MM.1S (cell line): ENCODE measurements around the gene TSPAN12.

Experiments used
- DNase-seq: peaks from one replicate; pipeline ENCODE4 v3.0.0-alpha.2; 2015
- H2AFZ ChIP-seq: fragments of 300-600 bp; sonication (generic); 2 replicates; pipeline ENCODE4 v1.6.0; 2016; ENCODE audit warnings: antibody characterized with exemption, low read length
- H3F3A ChIP-seq: fragments of 300-600 bp; sonication (generic); 2 replicates; pipeline ENCODE4 v1.6.1; 2016; ENCODE audit warnings: mild to moderate bottlenecking, antibody characterized with exemption, low read length, moderate library complexity, mixed read lengths; ENCODE audit not compliant: insufficient read depth
- H3K27ac ChIP-seq: fragments of 300-600 bp; sonication (generic); 2 replicates; pipeline ENCODE4 v1.5.1; 2016; ENCODE audit warnings: mild to moderate bottlenecking, low read length
- H3K27me3 ChIP-seq: fragments of 300-600 bp; sonication (generic); replicated peaks from 2 replicates; pipeline ENCODE4 v1.6.0; 2016; ENCODE audit warnings: low read length; ENCODE audit not compliant: insufficient read depth
- H3K36me3 ChIP-seq: fragments of 300-600 bp; sonication (generic); replicated peaks from 2 replicates; pipeline ENCODE4 v1.6.1; 2016; ENCODE audit warnings: mild to moderate bottlenecking, low read length, mixed read lengths; ENCODE audit not compliant: insufficient read depth
- H3K4me1 ChIP-seq: fragments of 300-600 bp; sonication (generic); 2 replicates; pipeline ENCODE4 v1.6.1; 2016; ENCODE audit warnings: low read length, mixed read lengths
- H3K4me2 ChIP-seq: fragments of 300-600 bp; sonication (generic); 2 replicates; pipeline ENCODE4 v1.6.0; 2016; ENCODE audit warnings: low read depth, low read length
- H3K4me3 ChIP-seq: fragments of 300-600 bp; sonication (generic); 2 replicates; pipeline ENCODE4 v1.5.1; 2016; ENCODE audit warnings: low read length, mixed read lengths
- H3K79me2 ChIP-seq: fragments of 300-600 bp; sonication (generic); 2 replicates; pipeline ENCODE4 v1.6.1; 2016; ENCODE audit warnings: mixed run types, low read length, mixed read lengths
- H3K9ac ChIP-seq: fragments of 300-600 bp; sonication (generic); 2 replicates; pipeline ENCODE4 v1.6.1; 2016; ENCODE audit warnings: low read length, mixed read lengths
- H3K9me2 ChIP-seq: fragments of 300-600 bp; sonication (generic); replicated peaks from 2 replicates; pipeline ENCODE4 v1.6.1; 2016; ENCODE audit warnings: mild to moderate bottlenecking, low read length, mixed read lengths; ENCODE audit not compliant: insufficient read depth
- H3K9me3 ChIP-seq: fragments of 300-600 bp; sonication (generic); replicated peaks from 2 replicates; pipeline ENCODE4 v1.6.1; 2016; ENCODE audit warnings: mild to moderate bottlenecking, low read length, mixed read lengths; ENCODE audit not compliant: insufficient read depth
- H4K20me1 ChIP-seq: fragments of 300-600 bp; sonication (generic); 2 replicates; pipeline ENCODE4 v1.6.1; 2016; ENCODE audit warnings: mild to moderate bottlenecking, low read length, moderate library complexity, mixed read lengths; ENCODE audit not compliant: insufficient read depth
- EZH2 ChIP-seq: fragments of 300-600 bp; sonication (generic); optimal IDR thresholded peaks from 2 replicates; pipeline ENCODE3; 2017; ENCODE audit warnings: low read depth, mild to moderate bottlenecking, antibody characterized with exemption, low read length, mixed read lengths
- EZH2phosphoT487 ChIP-seq: fragments of 300-600 bp; sonication (generic); IDR thresholded peaks from 2 replicates; pipeline ENCODE4 v1.6.1; 2018; ENCODE audit warnings: antibody characterized with exemption, low read length
- TF ChIP-seq, protein P1 (sequence below): fragments of 300-600 bp; sonication (generic); IDR thresholded peaks from 2 replicates; pipeline ENCODE4 v1.5.1; 2016; ENCODE audit warnings: antibody characterized with exemption, low read length, mixed read lengths

TSPAN12 gene

GRCh38 chr7:120760851-120761250 lies 97.1 kb downstream of the TSPAN12 start:
- Histone ChIP-seq H3K9me2 (no peaks in the 10 kb centered on the region), H3K4me2 (no peak overlapping the region), H4K20me1 (no peaks in the 10 kb centered on the region), H3K4me1 (no peaks in the 10 kb centered on the region), H2AFZ (no peak overlapping the region), H3K79me2 (no peaks in the 10 kb centered on the region), H3K9ac (no peak overlapping the region), H3K27me3 (no peaks in the 10 kb centered on the region), H3K27ac (no peak overlapping the region), H3K9me3 (no peaks in the 10 kb centered on the region), H3K4me3 (no peak overlapping the region), H3K36me3 (no peaks in the 10 kb centered on the region), H3F3A (no peaks in the 10 kb centered on the region)
- no peak for TF ChIP-seq EZH2phosphoT487
- TF ChIP-seq EZH2: no peak
- TF ChIP-seq, protein P1, sequence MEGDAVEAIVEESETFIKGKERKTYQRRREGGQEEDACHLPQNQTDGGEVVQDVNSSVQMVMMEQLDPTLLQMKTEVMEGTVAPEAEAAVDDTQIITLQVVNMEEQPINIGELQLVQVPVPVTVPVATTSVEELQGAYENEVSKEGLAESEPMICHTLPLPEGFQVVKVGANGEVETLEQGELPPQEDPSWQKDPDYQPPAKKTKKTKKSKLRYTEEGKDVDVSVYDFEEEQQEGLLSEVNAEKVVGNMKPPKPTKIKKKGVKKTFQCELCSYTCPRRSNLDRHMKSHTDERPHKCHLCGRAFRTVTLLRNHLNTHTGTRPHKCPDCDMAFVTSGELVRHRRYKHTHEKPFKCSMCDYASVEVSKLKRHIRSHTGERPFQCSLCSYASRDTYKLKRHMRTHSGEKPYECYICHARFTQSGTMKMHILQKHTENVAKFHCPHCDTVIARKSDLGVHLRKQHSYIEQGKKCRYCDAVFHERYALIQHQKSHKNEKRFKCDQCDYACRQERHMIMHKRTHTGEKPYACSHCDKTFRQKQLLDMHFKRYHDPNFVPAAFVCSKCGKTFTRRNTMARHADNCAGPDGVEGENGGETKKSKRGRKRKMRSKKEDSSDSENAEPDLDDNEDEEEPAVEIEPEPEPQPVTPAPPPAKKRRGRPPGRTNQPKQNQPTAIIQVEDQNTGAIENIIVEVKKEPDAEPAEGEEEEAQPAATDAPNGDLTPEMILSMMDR: no peak
- no peak for DNase-seq

GRCh38 chr7:120760050-120760449 lies 97.9 kb downstream of the TSPAN12 start:
- Histone ChIP-seq H3K9me2 (no peaks in the 10 kb centered on the region), H3K27me3 (no peaks in the 10 kb centered on the region), H3K79me2 (no peaks in the 10 kb centered on the region), H4K20me1 (no peaks in the 10 kb centered on the region), H3K27ac (no peak overlapping the region), H2AFZ (no peak overlapping the region), H3K4me2 (no peak overlapping the region), H3K9me3 (no peaks in the 10 kb centered on the region), H3K36me3 (no peaks in the 10 kb centered on the region), H3K9ac (no peak overlapping the region), H3F3A (no peaks in the 10 kb centered on the region), H3K4me1 (no peaks in the 10 kb centered on the region), H3K4me3 (no peak overlapping the region)
- TF ChIP-seq EZH2: no peak
- no peak for TF ChIP-seq EZH2phosphoT487
- no peak for DNase-seq

- TF ChIP-seq EZH2: no peak
- TF ChIP-seq EZH2phosphoT487: no peak
- TF ChIP-seq, protein P1: no peak
- Histone ChIP-seq H3K4me1 (no peaks in the 10 kb centered on the region), H3K36me3 (no peaks in the 10 kb centered on the region), H3K9me2 (no peaks in the 10 kb centered on the region), H3K4me3 (no peak overlapping the region), H3F3A (no peaks in the 10 kb centered on the region), H3K27me3 (no peaks in the 10 kb centered on the region), H3K9ac (no peak overlapping the region), H3K9me3 (no peaks in the 10 kb centered on the region), H3K79me2 (no peaks in the 10 kb centered on the region), H3K4me2 (no peak overlapping the region), H3K27ac (no peak overlapping the region), H4K20me1 (no peaks in the 10 kb centered on the region), H2AFZ (no peak overlapping the region)
- no peak for DNase-seq
Measured at GRCh38 chr7:120743128-120743527, 114.8 kb downstream of the TSPAN12 start.

DNA sequence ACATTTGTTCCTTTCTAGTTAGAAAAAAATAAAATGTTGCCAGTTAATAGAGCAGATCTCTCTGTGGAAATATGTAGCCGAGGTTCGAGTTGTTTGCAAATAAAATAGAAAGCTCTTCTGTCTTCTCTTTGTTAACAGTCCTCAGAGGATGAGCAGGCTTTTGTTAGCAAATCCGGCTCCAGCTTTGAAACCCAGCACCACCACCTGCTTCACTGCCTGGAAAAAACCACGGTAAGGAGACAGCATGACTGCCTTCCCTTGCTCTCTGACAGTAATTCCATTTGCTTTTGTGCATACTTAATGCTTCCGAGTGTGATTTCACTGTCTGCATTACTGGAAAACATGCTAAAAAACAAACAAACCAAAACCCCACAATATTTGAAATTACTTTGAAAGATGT lies 115.6 kb downstream of the TSPAN12 start:
- DNase-seq: no peak
- Histone ChIP-seq H3K9me2 (no peaks in the 10 kb centered on the region), H3K36me3 (no peaks in the 10 kb centered on the region), H3K4me1 (no peaks in the 10 kb centered on the region), H4K20me1 (no peaks in the 10 kb centered on the region), H3K9me3 (no peaks in the 10 kb centered on the region), H3K27me3 (no peaks in the 10 kb centered on the region), H3K9ac (no peak overlapping the region), H3F3A (no peaks in the 10 kb centered on the region), H3K4me3 (no peak overlapping the region), H3K4me2 (no peak overlapping the region), H3K27ac (no peak overlapping the region), H3K79me2 (no peaks in the 10 kb centered on the region), H2AFZ (no peak overlapping the region)
- TF ChIP-seq EZH2: no peak
- TF ChIP-seq EZH2phosphoT487: no peak
- TF ChIP-seq, protein P1: no peak
